ENCODE results near the gene INTS7.
A peak's percentile ranks its signal among the peaks of the same experiment; 100 is the strongest.
"Not testable (repeated sequence)": the region's sequence is repeated elsewhere in the genome, so short reads cannot be mapped to it uniquely, and the experiment has no call there.

The INTS7 gene

GRCh38 chr1:212035835-212036605, 663 bp upstream of the INTS7 start:
- H2AFZ ChIP-seq (ENCODE audit: low read depth, low read length), result peak overlapping the region; percentile 60
- H3K36me3 ChIP-seq (replicated peaks; ENCODE audit: low read depth, low read length), result peaks cover 37% of the 10 kb centered on the region
- peaks cover 93% of the 10 kb centered on the region for H3K79me2 ChIP-seq (ENCODE audit: low read length)
- no peaks in the 10 kb centered on the region for H3K27me3 ChIP-seq (ENCODE audit: low read depth, low read length)
- peak overlapping the region; percentile 69 for H3K27ac ChIP-seq (ENCODE audit: low read length)
- peaks cover 39% of the 10 kb centered on the region for H3K4me1 ChIP-seq (ENCODE audit: low read length)
- peak overlapping the region; percentile 89 for H3K9ac ChIP-seq (ENCODE audit: low read length)
- H3K4me2 ChIP-seq (ENCODE audit: low read length), result peak overlapping the region; percentile 79
- peaks cover 63% of the 10 kb centered on the region for H4K20me1 ChIP-seq (ENCODE audit: insufficient read depth, low read length)
- H3K9me3 ChIP-seq (ENCODE audit: insufficient read depth, low read length), result no peaks in the 10 kb centered on the region
- H3K4me3 ChIP-seq (ENCODE audit: low read length), result peak overlapping the region; percentile 82
- no peak for TF ChIP-seq CTCF (IDR thresholded peaks at IDR 0.05; ENCODE audit: low read depth, low read length)
- no peak for TF ChIP-seq EZH2phosphoT487 (IDR thresholded peaks at IDR 0.05; ENCODE audit: low read depth)

- Histone ChIP-seq H3K27ac (ENCODE audit: low read length) (peak overlapping the region; percentile 81), H2AFZ (ENCODE audit: low read depth, low read length) (no peak overlapping the region), H3K4me1 (ENCODE audit: low read length) (peaks cover 41% of the 10 kb centered on the region), H4K20me1 (ENCODE audit: insufficient read depth, low read length) (peaks cover 64% of the 10 kb centered on the region), H3K27me3 (ENCODE audit: low read depth, low read length) (no peaks in the 10 kb centered on the region), H3K79me2 (ENCODE audit: low read length) (peaks cover 93% of the 10 kb centered on the region), H3K9me3 (ENCODE audit: insufficient read depth, low read length) (no peaks in the 10 kb centered on the region), H3K9ac (ENCODE audit: low read length) (peak overlapping the region; percentile 84), H3K36me3 (replicated peaks; ENCODE audit: low read depth, low read length) (peaks cover 32% of the 10 kb centered on the region), H3K4me2 (ENCODE audit: low read length) (peak overlapping the region; percentile 83), H3K4me3 (ENCODE audit: low read length) (peak overlapping the region; percentile 82)
- TF ChIP-seq CTCF (IDR thresholded peaks at IDR 0.05; ENCODE audit: low read depth, low read length), result no peak
- TF ChIP-seq EZH2phosphoT487 (IDR thresholded peaks at IDR 0.05; ENCODE audit: low read depth), result no peak
Measured at GRCh38 chr1:212034516-212035122, 738 bp downstream of the INTS7 start.

- H3K9me3 ChIP-seq (ENCODE audit: insufficient read depth, low read length), result no peaks in the 10 kb centered on the region
- no peak overlapping the region for H3K27ac ChIP-seq (ENCODE audit: low read length)
- no peak overlapping the region for H3K9ac ChIP-seq (ENCODE audit: low read length)
- H3K4me1 ChIP-seq (ENCODE audit: low read length), result peaks cover 24% of the 10 kb centered on the region
- no peak overlapping the region for H2AFZ ChIP-seq (ENCODE audit: low read depth, low read length)
- no peaks in the 10 kb centered on the region for H3K27me3 ChIP-seq (ENCODE audit: low read depth, low read length)
- no peak overlapping the region for H3K4me2 ChIP-seq (ENCODE audit: low read length)
- peaks cover 93% of the 10 kb centered on the region for H3K79me2 ChIP-seq (ENCODE audit: low read length)
- H4K20me1 ChIP-seq (ENCODE audit: insufficient read depth, low read length), result peaks cover 58% of the 10 kb centered on the region
- H3K36me3 ChIP-seq (replicated peaks; ENCODE audit: low read depth, low read length), result peaks cover 18% of the 10 kb centered on the region
- TF ChIP-seq EZH2phosphoT487 (IDR thresholded peaks at IDR 0.05; ENCODE audit: low read depth), result no peak
- TF ChIP-seq CTCF (IDR thresholded peaks at IDR 0.05; ENCODE audit: low read depth, low read length), result no peak
- no peak overlapping the region for H3K4me3 ChIP-seq (ENCODE audit: low read length)
Measured at GRCh38 chr1:212030936-212031528, 4.3 kb downstream of the INTS7 start.

- H4K20me1 ChIP-seq (ENCODE audit: insufficient read depth, low read length), result peaks cover 45% of the 10 kb centered on the region
- peaks cover 27% of the 10 kb centered on the region for H3K36me3 ChIP-seq (replicated peaks; ENCODE audit: low read depth, low read length)
- not testable (repeated sequence) for H3K4me2 ChIP-seq (ENCODE audit: low read length); H3K9ac ChIP-seq (ENCODE audit: low read length); H2AFZ ChIP-seq (ENCODE audit: low read depth, low read length); H3K27me3 ChIP-seq (ENCODE audit: low read depth, low read length); H3K27ac ChIP-seq (ENCODE audit: low read length); H3K4me3 ChIP-seq (ENCODE audit: low read length)
- H3K79me2 ChIP-seq (ENCODE audit: low read length), result peaks cover 99% of the 10 kb centered on the region
- H3K9me3 ChIP-seq (ENCODE audit: insufficient read depth, low read length), result peaks cover 11% of the 10 kb centered on the region; the same call in 1 of the 2 replicates
- H3K4me1 ChIP-seq (ENCODE audit: low read length), result peaks cover 19% of the 10 kb centered on the region
Measured at GRCh38 chr1:212027727-212028126, 7.6 kb downstream of the INTS7 start.

Measured in OCI-LY3 (cell line).